A549 (cell line): ENCODE results near the gene ZC3H12C. TPM values are rescaled to one million over a fixed set of nuclear protein-coding genes. Genes with fewer than 3 reads are reported as not detected.

Experiments
- ATAC-seq, 2 experiments: fragments of 200-7000 bp in 1 of 2; fragments of >200 bp in 1 of 2; cut with Nextera tagmentation in 1 of 2; cut with Tn5 transposase in 1 of 2; 3 replicates each; pipeline versions ENCODE4 v1.8.0 to v1.9.1; 2018 to 2020; ENCODE audit warnings: mild to moderate bottlenecking in 1 of 2, moderate library complexity in 1 of 2
- CTCF ChIA-PET: fragments of 300-600 bp; sonication (Branson Sonifier 250); formaldehyde crosslinking; extraction: SDS; loops from one replicate; lab custom pipeline; 2021; ENCODE audit warnings: antibody characterized with exemption, inconsistent platforms; lab: Yijun Ruan, JAX
- POLR2A ChIA-PET: fragments of 350-600 bp; formaldehyde crosslinking; extraction: SDS; loops from one replicate; lab custom pipeline; 2021; ENCODE audit warnings: antibody characterized with exemption, inconsistent platforms; lab: Yijun Ruan, JAX
- DNase-seq, 2 experiments: peaks; one replicate each; pipeline versions ENCODE4 v3.0.0 to v3.0.0-alpha.2; 2011 to 2016; ENCODE audit warnings: low read depth in 1 of 2, low spot score in 1 of 2
- FAIRE-seq: peaks from 2 replicates; lab custom pipeline; 2011; peaks lifted over from hg19 to GRCh38; lab: Jason Lieb, UNC
- H3K27ac ChIP-seq, 2 experiments: fragments of >200 bp; sonication (Bioruptor Twin); formaldehyde crosslinking; 3 replicates each; pipeline ENCODE4 v1.5.1; 2016 to 2017
- H3K4me1 ChIP-seq: fragments of >200 bp; sonication (Bioruptor Twin); formaldehyde crosslinking; 3 replicates; pipeline ENCODE4 v1.6.1; 2016
- H3K4me2 ChIP-seq: fragments of >200 bp; sonication (Bioruptor Twin); formaldehyde crosslinking; 3 replicates; pipeline ENCODE4 v1.6.1; 2016
- H3K4me3 ChIP-seq: fragments of >200 bp; sonication (Bioruptor Twin); formaldehyde crosslinking; 3 replicates; pipeline ENCODE4 v1.5.1; 2016
- H3K9me3 ChIP-seq: fragments of >200 bp; sonication (Bioruptor Twin); formaldehyde crosslinking; 3 replicates; pipeline ENCODE4 v1.6.1; 2016
- CHD4 ChIP-seq: fragments of 200-600 bp; sonication (generic); IDR thresholded peaks from 2 replicates; pipeline ENCODE4 v1.6.1; 2016; ENCODE audit warnings: antibody characterized with exemption, mild to moderate bottlenecking, borderline replicate concordance
- EHMT2 ChIP-seq: fragments of 200-600 bp; sonication (generic); IDR thresholded peaks from 2 replicates; pipeline ENCODE4 v1.6.1; 2016; ENCODE audit warnings: antibody characterized with exemption, low read depth, mild to moderate bottlenecking, moderate library complexity
- EP300 ChIP-seq, 2 experiments: fragments of >200 bp; sonication (Bioruptor Twin); formaldehyde crosslinking; IDR thresholded peaks; 2 replicates in 1 of 2; 3 replicates in 1 of 2; pipeline ENCODE4 v1.6.1; 2016 to 2017
- ESRRA ChIP-seq: fragments of 150-350 bp; IDR thresholded peaks from 2 replicates; pipeline ENCODE4 v1.6.1; 2014; ENCODE audit warnings: mild to moderate bottlenecking, low read length, borderline replicate concordance
- FOSB ChIP-seq: fragments of 250-450 bp; sonication (Bioruptor Pico); IDR thresholded peaks from 2 replicates; pipeline ENCODE4 v1.5.0; 2020; ENCODE audit warnings: mild to moderate bottlenecking, moderate library complexity
- HEYL ChIP-seq: fragments of 250-450 bp; sonication (Bioruptor Pico); IDR thresholded peaks from 2 replicates; pipeline ENCODE4 v1.8.0; 2021; ENCODE audit warnings: mild to moderate bottlenecking, moderate library complexity
- HOXB13 ChIP-seq: fragments of 250-450 bp; sonication (Bioruptor Pico); IDR thresholded peaks from 2 replicates; pipeline ENCODE4 v1.5.0; 2020; ENCODE audit warnings: low read depth, mild to moderate bottlenecking, moderate library complexity
- HOXB5 ChIP-seq: fragments of 250-450 bp; sonication (Bioruptor Pico); IDR thresholded peaks from 2 replicates; pipeline ENCODE4 v1.5.0; 2020; ENCODE audit warnings: mild to moderate bottlenecking, moderate library complexity
- MAFK ChIP-seq: fragments of 450-650 bp; IDR thresholded peaks from 2 replicates; pipeline ENCODE4 v1.6.1; 2014; ENCODE audit not compliant: partially characterized antibody
- MAZ ChIP-seq: fragments of 150-350 bp; IDR thresholded peaks from 2 replicates; pipeline ENCODE4 v1.6.1; 2014; ENCODE audit warnings: antibody characterized with exemption, low read depth, low read length, borderline replicate concordance
- MYC ChIP-seq: IDR thresholded peaks from 2 replicates; pipeline ENCODE4 v1.6.1; 2012; ENCODE audit warnings: mild to moderate bottlenecking, inconsistent platforms, low read length, improper control_type of control experiment, borderline replicate concordance
- NPAS2 ChIP-seq: fragments of 250-450 bp; sonication (Bioruptor Pico); IDR thresholded peaks from 2 replicates; pipeline ENCODE4 v1.8.0; 2022; ENCODE audit warnings: mild to moderate bottlenecking, moderate library complexity, borderline replicate concordance
- PHF8 ChIP-seq: fragments of 200-600 bp; sonication (generic); IDR thresholded peaks from 2 replicates; pipeline ENCODE4 v1.6.1; 2016; ENCODE audit warnings: low read depth, mild to moderate bottlenecking, antibody characterized with exemption, moderate library complexity, borderline replicate concordance
- POLR2A ChIP-seq: IDR thresholded peaks from 2 replicates; pipeline ENCODE4 v1.6.1; 2012; ENCODE audit warnings: mild to moderate bottlenecking, low read length
- POLR2AphosphoS2 ChIP-seq: conservative IDR thresholded peaks from 2 replicates; pipeline ENCODE4 v1.6.1; 2012; ENCODE audit warnings: low read length, improper control_type of control experiment, inconsistent platforms
- RAD21 ChIP-seq, 2 experiments: fragments of >200 bp in 1 of 2; sonication (Bioruptor Twin) in 1 of 2; formaldehyde crosslinking in 1 of 2; IDR thresholded peaks in 1 of 2; conservative IDR thresholded peaks in 1 of 2; 2 replicates in 1 of 2; 3 replicates in 1 of 2; pipeline ENCODE4 v1.6.1; 2012 to 2018; ENCODE audit warnings: inconsistent platforms in 1 of 2
- RCOR1 ChIP-seq: fragments of 150-350 bp; IDR thresholded peaks from 2 replicates; pipeline ENCODE4 v1.6.1; 2014; ENCODE audit warnings: antibody characterized with exemption, low read length, low read depth
- RNF2 ChIP-seq: fragments of 200-600 bp; sonication (generic); IDR thresholded peaks from 2 replicates; pipeline ENCODE4 v1.6.1; 2016; ENCODE audit warnings: low read depth, mild to moderate bottlenecking, antibody characterized with exemption, moderate library complexity, borderline replicate concordance
- SMC3 ChIP-seq: fragments of >200 bp; sonication (Bioruptor Twin); formaldehyde crosslinking; IDR thresholded peaks from 3 replicates; pipeline ENCODE4 v1.6.1; 2018; ENCODE audit warnings: inconsistent platforms
- SREBF2 ChIP-seq: fragments of 450-650 bp; IDR thresholded peaks from 2 replicates; pipeline ENCODE4 v1.6.1; 2014; ENCODE audit warnings: mild to moderate bottlenecking, moderate library complexity
- USF2 ChIP-seq: fragments of 450-650 bp; IDR thresholded peaks from 2 replicates; pipeline ENCODE4 v1.6.1; 2014; ENCODE audit warnings: antibody characterized with exemption
- ZFP36 ChIP-seq: fragments of 450-650 bp; IDR thresholded peaks from 2 replicates; pipeline ENCODE4 v1.6.1; 2014; ENCODE audit warnings: borderline replicate concordance; ENCODE audit not compliant: partially characterized antibody
- WGBS: methylation state at CpG from one replicate; pipeline ENCODE4 v1.1.6; 2017; ENCODE audit errors: missing lambda C conversion rate; 5-methylcytosine and 5-hydroxymethylcytosine counted together
- polyA plus RNA-seq, 4 experiments: library from polyadenylated mRNA; depleted of rRNA in 3 of 4; stranded (reverse); fragments of >200 nt; fragmentation: RNase III in 1 of 4; extraction: RNeasy Plus Mini Kit Qiagen cat#74134 plus additional on column Dnase treatment in 1 of 4; gene quantifications; 2 replicates in 3 of 4; 3 replicates in 1 of 4; pipeline ENCODE4 v1.2.3, GENCODE V29; 2011 to 2017
- TF ChIP-seq, protein P1 (sequence below): fragments of 250-450 bp; sonication (Bioruptor Pico); IDR thresholded peaks from 2 replicates; pipeline ENCODE4 v1.5.0; 2020; ENCODE audit warnings: low read depth, mild to moderate bottlenecking, moderate library complexity
- TF ChIP-seq, protein P2 (sequence below): IDR thresholded peaks from 2 replicates; pipeline ENCODE4 v1.6.1; 2012
- TF ChIP-seq, protein P3 (sequence below): fragments of >200 bp; sonication (Bioruptor Twin); formaldehyde crosslinking; IDR thresholded peaks from 3 replicates; pipeline ENCODE4 v1.5.1; 2016

The ZC3H12C gene
- polyA plus RNA-seq, 2 of the 4 experiments (the other 2 are of a cell fraction): 3.1 to 12.4 TPM

DNA sequence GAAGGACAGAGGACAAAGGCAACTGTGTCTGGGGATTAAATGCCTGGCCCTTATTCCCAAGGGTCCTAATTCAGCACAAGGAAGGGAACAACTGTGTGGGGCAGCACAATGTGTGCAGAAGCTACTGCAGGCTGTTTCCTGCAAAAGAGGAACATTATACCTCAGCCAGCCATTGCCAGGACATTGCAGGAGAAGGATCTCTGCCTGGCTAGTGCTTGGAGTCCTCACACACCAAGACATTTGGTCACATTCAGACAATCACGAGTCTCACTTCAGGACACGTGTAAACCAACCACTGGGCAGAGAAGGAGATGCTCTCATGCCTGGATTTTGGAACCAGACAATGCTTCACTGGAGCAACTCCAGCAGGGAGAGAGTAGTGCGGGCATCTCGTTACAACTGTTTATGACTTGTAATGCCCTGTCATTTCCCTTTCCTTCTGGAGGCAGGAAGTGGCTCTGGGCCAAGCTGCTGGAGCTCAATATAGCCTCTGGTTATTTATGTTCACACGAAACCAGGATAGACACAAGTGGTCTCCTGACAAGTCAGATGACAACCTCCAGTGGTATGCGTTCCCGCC lies 23.9 kb upstream of the ZC3H12C start:
- H3K4me3 ChIP-seq: no peak overlapping the region
- no peak overlapping the region for H3K27ac ChIP-seq
- ATAC-seq (no peak), FAIRE-seq (no peak), DNase-seq (no peak)
- TF ChIP-seq PHF8 (no peak), HEYL (CRISPR knock-in tag) (no peak), CHD4 (no peak), MAFK (no peak), POLR2A (no peak), RAD21 (conservative IDR thresholded peaks at IDR 0.05 in 1 of 2, IDR thresholded peaks at IDR 0.05 in 1 of 2) (no peak), FOSB (CRISPR knock-in tag) (no peak)
- H3K9me3 ChIP-seq: no peaks in the 10 kb centered on the region
- H3K4me2 ChIP-seq: no peak overlapping the region
- 49% methylated on average over 7 of the region's 7 CpGs for WGBS
- POLR2A ChIA-PET: no interaction called here
- H3K4me1 ChIP-seq: peaks cover 3% of the 10 kb centered on the region; the same call in 1 of the 3 replicates
- CTCF ChIA-PET: interaction anchor here (1.2 kb wide), 1 partner anchor 24 kb away, joined by 3 read pairs; no protein-coding TSS in a partner anchor

GRCh38 chr11:110070176-110070575 lies 23.0 kb upstream of the ZC3H12C start:
- DNase-seq (no peak), FAIRE-seq (no peak), ATAC-seq (no peak)
- H3K4me1 ChIP-seq: peaks cover 3% of the 10 kb centered on the region; the same call in 1 of the 3 replicates
- no peak overlapping the region for H3K4me2 ChIP-seq
- POLR2A ChIA-PET: no interaction called here
- no peak overlapping the region for H3K4me3 ChIP-seq
- TF ChIP-seq EHMT2 (no peak), SMC3 (no peak), MAZ (no peak), EP300 (IDR thresholded peaks at IDR 0.05) (no peak), RNF2 (no peak), CHD4 (no peak), HOXB13 (CRISPR knock-in tag) (no peak), RAD21 (conservative IDR thresholded peaks at IDR 0.05 in 1 of 2, IDR thresholded peaks at IDR 0.05 in 1 of 2) (no peak), POLR2AphosphoS2 (no peak), POLR2A (no peak)
- TF ChIP-seq, protein P1, sequence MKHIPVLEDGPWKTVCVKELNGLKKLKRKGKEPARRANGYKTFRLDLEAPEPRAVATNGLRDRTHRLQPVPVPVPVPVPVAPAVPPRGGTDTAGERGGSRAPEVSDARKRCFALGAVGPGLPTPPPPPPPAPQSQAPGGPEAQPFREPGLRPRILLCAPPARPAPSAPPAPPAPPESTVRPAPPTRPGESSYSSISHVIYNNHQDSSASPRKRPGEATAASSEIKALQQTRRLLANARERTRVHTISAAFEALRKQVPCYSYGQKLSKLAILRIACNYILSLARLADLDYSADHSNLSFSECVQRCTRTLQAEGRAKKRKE (CRISPR knock-in tag): no peak
- TF ChIP-seq, protein P2, sequence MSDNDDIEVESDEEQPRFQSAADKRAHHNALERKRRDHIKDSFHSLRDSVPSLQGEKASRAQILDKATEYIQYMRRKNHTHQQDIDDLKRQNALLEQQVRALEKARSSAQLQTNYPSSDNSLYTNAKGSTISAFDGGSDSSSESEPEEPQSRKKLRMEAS: no peak
- TF ChIP-seq, protein P3, sequence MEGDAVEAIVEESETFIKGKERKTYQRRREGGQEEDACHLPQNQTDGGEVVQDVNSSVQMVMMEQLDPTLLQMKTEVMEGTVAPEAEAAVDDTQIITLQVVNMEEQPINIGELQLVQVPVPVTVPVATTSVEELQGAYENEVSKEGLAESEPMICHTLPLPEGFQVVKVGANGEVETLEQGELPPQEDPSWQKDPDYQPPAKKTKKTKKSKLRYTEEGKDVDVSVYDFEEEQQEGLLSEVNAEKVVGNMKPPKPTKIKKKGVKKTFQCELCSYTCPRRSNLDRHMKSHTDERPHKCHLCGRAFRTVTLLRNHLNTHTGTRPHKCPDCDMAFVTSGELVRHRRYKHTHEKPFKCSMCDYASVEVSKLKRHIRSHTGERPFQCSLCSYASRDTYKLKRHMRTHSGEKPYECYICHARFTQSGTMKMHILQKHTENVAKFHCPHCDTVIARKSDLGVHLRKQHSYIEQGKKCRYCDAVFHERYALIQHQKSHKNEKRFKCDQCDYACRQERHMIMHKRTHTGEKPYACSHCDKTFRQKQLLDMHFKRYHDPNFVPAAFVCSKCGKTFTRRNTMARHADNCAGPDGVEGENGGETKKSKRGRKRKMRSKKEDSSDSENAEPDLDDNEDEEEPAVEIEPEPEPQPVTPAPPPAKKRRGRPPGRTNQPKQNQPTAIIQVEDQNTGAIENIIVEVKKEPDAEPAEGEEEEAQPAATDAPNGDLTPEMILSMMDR: no peak
- H3K27ac ChIP-seq: no peak overlapping the region
- no peaks in the 10 kb centered on the region for H3K9me3 ChIP-seq
- 83% methylated on average over 3 of the region's 3 CpGs for WGBS
- CTCF ChIA-PET: no interaction called here

DNA sequence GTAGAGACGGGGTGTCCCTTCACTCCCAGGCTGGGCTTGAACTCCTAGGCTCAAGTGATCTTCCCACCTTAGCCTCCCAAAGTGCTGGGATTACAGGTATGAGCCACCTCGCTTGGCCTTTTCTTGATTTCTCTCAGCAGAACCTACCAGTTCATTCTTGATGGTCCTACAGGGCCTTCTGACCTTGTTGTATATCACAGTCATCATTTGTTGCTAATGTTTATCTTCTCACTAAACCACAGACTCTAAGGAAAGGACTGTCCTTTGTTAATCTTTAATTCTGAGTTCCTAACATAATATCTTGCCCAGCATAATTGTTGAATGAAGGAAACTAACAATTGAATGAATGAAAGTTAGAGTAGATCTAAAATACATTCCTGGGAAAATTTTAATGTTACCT lies 22.0 kb upstream of the ZC3H12C start:
- Histone ChIP-seq H3K4me3 (no peak overlapping the region), H3K9me3 (no peaks in the 10 kb centered on the region), H3K4me1 (peaks cover 5% of the 10 kb centered on the region; the same call in 1 of the 3 replicates), H3K4me2 (no peak overlapping the region), H3K27ac (no peak overlapping the region)
- no peak for ATAC-seq
- ChIA-PET CTCF (no interaction called here), POLR2A (no interaction called here)
- no peak for DNase-seq
- WGBS: 74% methylated on average over 2 of the region's 2 CpGs
- FAIRE-seq: no peak
- TF ChIP-seq RNF2: no peak
- TF ChIP-seq, protein P2: no peak
- TF ChIP-seq NPAS2: no peak
- no peak for TF ChIP-seq RCOR1
- no peak for TF ChIP-seq EHMT2
- no peak for TF ChIP-seq MAZ
- TF ChIP-seq, protein P3: no peak
- no peak for TF ChIP-seq EP300 (IDR thresholded peaks at IDR 0.05)
- TF ChIP-seq SREBF2: no peak
- no peak for TF ChIP-seq USF2
- TF ChIP-seq MYC: no peak
- no peak for TF ChIP-seq ZFP36
- no peak for TF ChIP-seq ESRRA
- no peak for TF ChIP-seq HOXB5 (CRISPR knock-in tag)
